ENCODE measurements around the gene TULP4.

DNA sequence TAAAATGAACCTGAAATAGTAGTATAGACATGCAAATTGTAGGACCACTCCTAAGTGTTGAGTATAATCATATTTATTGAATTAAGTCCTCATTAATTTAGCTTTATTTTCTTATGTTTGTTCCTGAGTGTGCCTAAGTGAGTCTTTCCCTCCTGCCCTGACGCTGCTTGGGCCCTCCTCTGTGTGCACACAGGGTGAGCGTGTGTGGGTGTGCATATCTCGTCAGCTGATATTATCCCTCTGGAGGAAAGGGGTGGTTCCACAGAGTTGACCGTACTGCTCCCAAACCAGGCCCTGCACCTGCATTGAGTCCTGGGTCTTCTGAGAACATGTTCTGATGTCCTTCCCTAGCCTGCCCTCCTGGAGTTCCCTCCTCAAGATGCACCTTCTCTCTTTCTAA is 28.0 kb downstream of the TULP4 start:
- TF ChIP-seq, protein P1, sequence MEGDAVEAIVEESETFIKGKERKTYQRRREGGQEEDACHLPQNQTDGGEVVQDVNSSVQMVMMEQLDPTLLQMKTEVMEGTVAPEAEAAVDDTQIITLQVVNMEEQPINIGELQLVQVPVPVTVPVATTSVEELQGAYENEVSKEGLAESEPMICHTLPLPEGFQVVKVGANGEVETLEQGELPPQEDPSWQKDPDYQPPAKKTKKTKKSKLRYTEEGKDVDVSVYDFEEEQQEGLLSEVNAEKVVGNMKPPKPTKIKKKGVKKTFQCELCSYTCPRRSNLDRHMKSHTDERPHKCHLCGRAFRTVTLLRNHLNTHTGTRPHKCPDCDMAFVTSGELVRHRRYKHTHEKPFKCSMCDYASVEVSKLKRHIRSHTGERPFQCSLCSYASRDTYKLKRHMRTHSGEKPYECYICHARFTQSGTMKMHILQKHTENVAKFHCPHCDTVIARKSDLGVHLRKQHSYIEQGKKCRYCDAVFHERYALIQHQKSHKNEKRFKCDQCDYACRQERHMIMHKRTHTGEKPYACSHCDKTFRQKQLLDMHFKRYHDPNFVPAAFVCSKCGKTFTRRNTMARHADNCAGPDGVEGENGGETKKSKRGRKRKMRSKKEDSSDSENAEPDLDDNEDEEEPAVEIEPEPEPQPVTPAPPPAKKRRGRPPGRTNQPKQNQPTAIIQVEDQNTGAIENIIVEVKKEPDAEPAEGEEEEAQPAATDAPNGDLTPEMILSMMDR (IDR thresholded peaks at IDR 0.05 in 8 of 11, conservative IDR thresholded peaks at IDR 0.05 in 3 of 11): no peak
- no peak for TF ChIP-seq POLR2A (IDR thresholded peaks at IDR 0.05)
